Sigmoid colon (tissue), 4 donors: ENCODE results near the gene POMP.

Experiments
- EP300 ChIP-seq, 4 donors: sonication (generic); formaldehyde crosslinking; IDR thresholded peaks; one replicate each; pipeline ENCODE4 v1.6.1; 2017; ENCODE audit warnings: antibody characterized with exemption in 4 of 4
- POLR2A ChIP-seq, 2 donors: fragments of 450-650 bp; IDR thresholded peaks; one replicate each; pipeline ENCODE4 v1.6.1; 2016; ENCODE audit warnings: antibody characterized with exemption in 2 of 2, mild to moderate bottlenecking in 2 of 2, moderate library complexity in 2 of 2
- POLR2AphosphoS5 ChIP-seq, 4 donors: sonication (generic); formaldehyde crosslinking; IDR thresholded peaks; one replicate each; pipeline ENCODE4 v1.6.1; 2017; ENCODE audit warnings: antibody characterized with exemption in 4 of 4
- TF ChIP-seq, protein P1 (sequence below), 4 experiments: fragments of 450-650 bp in 3 of 4; fragments of 200-600 bp in 1 of 4; IDR thresholded peaks; one replicate each; pipeline ENCODE4 v1.5.1; 2016 to 2019; ENCODE audit warnings: antibody characterized with exemption in 4 of 4, mild to moderate bottlenecking in 3 of 4, moderate library complexity in 2 of 4

DNA sequence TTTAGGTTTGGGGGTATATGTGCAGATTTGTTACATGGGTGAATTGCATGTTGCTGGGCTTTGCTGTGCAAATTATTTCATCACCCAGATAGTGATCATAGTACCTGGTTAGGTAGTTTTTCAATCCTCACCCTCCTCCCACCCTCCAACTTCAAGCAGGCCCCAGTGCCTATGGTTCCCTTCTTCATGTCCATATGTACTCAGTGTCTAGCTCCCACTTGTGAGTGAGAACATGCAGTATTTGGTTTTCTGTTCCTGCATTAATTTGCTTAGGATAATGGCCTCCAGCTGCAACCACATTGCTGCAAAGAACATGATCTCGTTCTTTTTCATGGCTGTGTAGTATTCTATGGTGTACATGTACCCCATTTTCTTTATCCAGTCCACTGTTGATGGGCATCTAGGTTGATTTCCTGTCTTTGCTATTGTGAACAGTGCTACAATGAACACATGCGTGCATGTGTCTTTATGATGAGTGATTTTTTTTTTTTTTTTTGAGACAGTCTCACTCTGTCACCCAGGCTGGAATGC, 42.9 kb upstream of the POMP start:
- TF ChIP-seq, protein P1, sequence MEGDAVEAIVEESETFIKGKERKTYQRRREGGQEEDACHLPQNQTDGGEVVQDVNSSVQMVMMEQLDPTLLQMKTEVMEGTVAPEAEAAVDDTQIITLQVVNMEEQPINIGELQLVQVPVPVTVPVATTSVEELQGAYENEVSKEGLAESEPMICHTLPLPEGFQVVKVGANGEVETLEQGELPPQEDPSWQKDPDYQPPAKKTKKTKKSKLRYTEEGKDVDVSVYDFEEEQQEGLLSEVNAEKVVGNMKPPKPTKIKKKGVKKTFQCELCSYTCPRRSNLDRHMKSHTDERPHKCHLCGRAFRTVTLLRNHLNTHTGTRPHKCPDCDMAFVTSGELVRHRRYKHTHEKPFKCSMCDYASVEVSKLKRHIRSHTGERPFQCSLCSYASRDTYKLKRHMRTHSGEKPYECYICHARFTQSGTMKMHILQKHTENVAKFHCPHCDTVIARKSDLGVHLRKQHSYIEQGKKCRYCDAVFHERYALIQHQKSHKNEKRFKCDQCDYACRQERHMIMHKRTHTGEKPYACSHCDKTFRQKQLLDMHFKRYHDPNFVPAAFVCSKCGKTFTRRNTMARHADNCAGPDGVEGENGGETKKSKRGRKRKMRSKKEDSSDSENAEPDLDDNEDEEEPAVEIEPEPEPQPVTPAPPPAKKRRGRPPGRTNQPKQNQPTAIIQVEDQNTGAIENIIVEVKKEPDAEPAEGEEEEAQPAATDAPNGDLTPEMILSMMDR (IDR thresholded peaks at IDR 0.05), result no peak
- TF ChIP-seq POLR2A (IDR thresholded peaks at IDR 0.05) (no peak), EP300 (IDR thresholded peaks at IDR 0.05) (no peak), POLR2AphosphoS5 (IDR thresholded peaks at IDR 0.05) (no peak)
